Fibroblast of skin of abdomen (primary cell): ENCODE measurements around the gene ARFGAP2.
A peak's percentile ranks its signal among the peaks of the same experiment; 100 is the strongest.

Source experiments
- DNase-seq: peaks from one replicate; pipeline ENCODE4 v3.0.0-alpha.2; 2013

The ARFGAP2 gene

GRCh38 chr11:47171061-47171838, 5.4 kb downstream of the ARFGAP2 start:
- DNase-seq = no peak

- DNase-seq = no peak
Observed at GRCh38 chr11:47166368-47166767, 10.3 kb downstream of the ARFGAP2 start.

DNA sequence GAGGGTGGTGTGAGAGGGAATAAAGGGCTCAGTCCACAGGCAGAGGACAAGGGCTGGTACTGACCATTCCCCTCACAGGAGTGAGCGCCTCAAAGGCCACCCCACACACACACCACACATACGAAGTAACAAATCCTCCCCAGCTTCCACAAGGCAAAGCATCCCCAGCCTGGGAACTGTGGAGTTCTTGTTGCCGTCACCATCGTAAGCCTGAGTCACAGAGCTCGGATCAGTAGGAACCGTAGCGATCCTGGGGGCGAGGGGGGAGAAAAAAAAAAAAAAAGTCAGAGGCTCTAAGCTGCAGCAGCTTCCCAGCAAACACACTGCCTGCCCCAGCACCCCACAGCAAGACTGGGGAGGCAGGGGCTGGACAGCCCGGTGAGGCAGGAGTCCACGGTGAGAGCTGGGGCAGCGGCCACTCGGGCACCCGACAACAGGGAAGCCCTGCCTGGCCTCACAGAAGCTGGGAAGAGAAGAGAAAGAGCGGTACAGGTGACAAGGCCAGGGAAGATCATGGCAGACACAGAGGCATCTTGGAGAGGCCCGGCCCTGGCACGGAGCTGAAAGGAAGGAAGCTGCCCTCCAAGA, 11.3 kb downstream of the ARFGAP2 start:
- no peak for DNase-seq

DNA sequence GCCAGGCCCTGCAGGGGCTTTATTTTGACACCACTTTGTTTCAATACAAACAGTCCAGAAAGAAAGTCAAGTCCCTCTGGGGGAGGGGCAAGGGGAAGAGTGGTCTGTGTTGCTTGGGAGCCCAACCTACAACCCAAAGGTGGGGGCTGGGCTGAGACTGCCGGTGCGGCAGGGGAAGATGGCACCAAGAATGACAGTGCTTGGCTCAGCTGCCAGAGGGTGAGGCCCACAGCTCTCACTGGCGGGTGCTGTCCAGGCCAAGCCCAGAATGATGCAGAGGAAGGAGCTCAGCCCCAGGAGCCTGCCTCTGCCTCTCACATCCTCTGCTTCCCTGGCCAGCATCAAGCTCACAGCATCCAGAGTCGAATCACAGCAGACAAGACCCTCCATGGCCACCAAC, 12.4 kb downstream of the ARFGAP2 start:
- DNase-seq = no peak

DNA sequence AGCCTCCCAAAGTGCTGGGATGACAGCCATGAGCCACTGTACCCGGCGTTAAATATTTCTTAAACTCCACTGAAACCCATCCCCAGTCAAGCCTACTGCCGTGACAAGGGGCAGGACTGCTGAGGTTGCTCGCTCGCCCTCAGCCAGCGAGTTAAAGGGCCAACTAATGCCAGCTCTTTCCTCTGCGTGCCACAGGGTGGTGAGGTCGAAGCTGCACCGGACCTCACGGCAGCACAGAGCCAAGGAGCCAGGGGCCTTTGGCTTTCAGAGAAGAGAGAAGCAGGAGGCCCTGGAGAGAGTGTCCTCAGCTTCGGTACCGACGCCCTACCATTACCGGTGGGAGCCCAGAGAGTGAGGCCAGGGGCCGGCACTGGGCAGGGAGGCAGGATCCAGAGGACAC, 12.8 kb downstream of the ARFGAP2 start:
- no peak for DNase-seq

GRCh38 chr11:47163193-47163592, 13.5 kb downstream of the ARFGAP2 start:
- DNase-seq = no peak

DNA sequence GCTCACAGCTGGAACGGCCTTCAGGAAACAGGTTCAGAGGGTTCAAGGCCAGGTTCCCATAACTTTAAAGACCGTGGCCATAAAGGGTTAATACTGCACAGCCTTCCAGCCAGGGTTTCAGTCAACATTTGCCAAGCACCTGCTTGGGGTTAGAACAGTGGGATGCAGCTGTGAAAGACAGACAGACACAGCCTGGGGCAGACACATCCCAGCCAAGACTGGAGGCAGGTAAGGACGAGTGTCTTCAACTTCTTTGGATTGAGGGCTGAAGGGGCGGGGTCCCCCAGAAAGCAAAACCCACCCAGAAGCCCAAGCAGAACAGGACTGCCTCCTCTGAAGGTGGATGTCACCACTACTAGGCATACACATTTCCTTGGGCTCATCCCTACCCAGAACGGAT, 14.3 kb downstream of the ARFGAP2 start:
- DNase-seq = no peak

GRCh38 chr11:47161890-47162289, 14.8 kb downstream of the ARFGAP2 start:
- no peak for DNase-seq

GRCh38 chr11:47161134-47161854, 15.4 kb downstream of the ARFGAP2 start:
- DNase-seq = peak; percentile 68

- no peak for DNase-seq
Observed at GRCh38 chr11:47160753-47161133, 15.9 kb downstream of the ARFGAP2 start.

- DNase-seq = no peak
Observed at GRCh38 chr11:47158242-47158641, 18.4 kb downstream of the ARFGAP2 start.

- no peak for DNase-seq
Observed at GRCh38 chr11:47157805-47158204, 18.9 kb downstream of the ARFGAP2 start.

DNA sequence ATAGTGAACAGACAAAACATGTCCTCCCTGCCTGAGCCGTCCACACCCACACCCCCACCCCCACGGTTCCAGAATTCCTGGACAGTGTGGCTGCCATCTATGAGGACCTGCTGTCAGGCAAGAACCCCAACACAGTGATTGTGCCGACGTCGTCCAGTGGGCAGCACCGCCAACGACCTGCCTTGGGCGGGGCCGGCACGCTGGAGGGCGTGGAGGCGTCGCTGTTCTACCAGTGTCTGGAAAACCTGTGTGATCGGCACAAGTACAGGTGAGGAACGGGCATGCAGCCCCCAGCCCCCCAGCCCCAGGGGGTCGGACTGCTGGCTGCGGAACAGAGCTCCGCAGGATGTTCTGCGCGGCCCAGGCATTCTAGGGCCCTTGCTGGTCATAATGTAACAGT, 19.7 kb downstream of the ARFGAP2 start:
- no peak for DNase-seq

GRCh38 chr11:47156333-47156732, 20.3 kb downstream of the ARFGAP2 start:
- no peak for DNase-seq

DNA sequence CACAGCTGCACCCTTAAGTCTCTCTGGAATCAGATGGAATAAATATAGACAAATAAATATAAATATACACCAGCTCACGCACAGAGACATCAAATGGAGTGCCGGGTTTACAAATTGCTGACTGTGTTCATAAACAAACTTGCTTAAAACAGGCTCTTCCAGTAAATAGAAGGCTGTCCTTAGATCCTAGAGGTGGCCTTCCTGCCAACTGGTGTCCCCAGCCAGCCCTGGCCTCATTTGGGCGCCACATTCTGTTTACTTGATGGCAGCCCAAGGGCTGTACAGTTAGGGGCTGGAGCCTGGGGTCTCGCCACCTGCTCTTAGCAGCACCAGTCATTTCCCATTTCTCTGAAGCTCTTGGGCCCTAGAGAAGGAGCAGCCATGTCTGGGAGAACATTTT, 20.8 kb downstream of the ARFGAP2 start:
- no peak for DNase-seq

GRCh38 chr11:47154616-47155570, 21.8 kb downstream of the ARFGAP2 start:
- DNase-seq = no peak

- peak; percentile 76 for DNase-seq
Observed at GRCh38 chr11:47152953-47153950, 23.4 kb downstream of the ARFGAP2 start.

- no peak for DNase-seq
Observed at GRCh38 chr11:47152126-47152952, 24.3 kb downstream of the ARFGAP2 start.

DNA sequence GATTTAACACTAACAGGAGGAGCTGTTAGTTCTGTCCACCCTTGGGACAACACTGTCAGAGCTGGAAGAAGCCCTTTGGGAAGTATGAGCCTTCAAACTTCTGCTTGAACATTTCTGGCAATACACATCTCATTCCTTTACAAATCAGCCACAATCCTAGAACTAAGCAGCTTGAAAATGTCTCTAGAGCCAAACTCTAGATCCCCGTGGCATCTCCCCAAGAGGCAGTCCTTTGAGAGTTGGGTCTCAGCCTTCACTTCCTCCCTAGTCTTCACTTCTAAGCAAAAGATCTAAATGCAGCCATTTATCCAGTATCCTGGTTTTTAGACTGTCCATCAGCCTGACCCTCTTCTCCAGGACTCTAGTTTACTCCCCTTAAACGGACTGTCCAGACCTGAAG, 26.9 kb downstream of the ARFGAP2 start:
- no peak for DNase-seq

GRCh38 chr11:47148903-47149531, 27.7 kb downstream of the ARFGAP2 start:
- DNase-seq = no peak
